ENCODE measurements around the gene WIPI1.

Gene WIPI1

GRCh38 chr17:68458260-68459036, 1.2 kb upstream of the WIPI1 start:
- POLR2A ChIA-PET, result interaction anchor here (0.5 to 1.5 kb wide), 3 partner anchors 31 to 290 kb away, joined by 3 to 4 read pairs (median 4); partner anchors contain the start of gene PRKAR1A

GRCh38 chr17:68457539-68458259, 403 bp upstream of the WIPI1 start:
- POLR2A ChIA-PET, result interaction anchor here (0.5 to 1.5 kb wide), 5 partner anchors 15 to 289 kb away, joined by 3 to 4 read pairs (median 4); partner anchors contain the start of genes AMZ2 and PRKAR1A
- peak; percentile 85 for DNase-seq (ENCODE audit: low read depth, low spot score)
- TF ChIP-seq, protein P1, sequence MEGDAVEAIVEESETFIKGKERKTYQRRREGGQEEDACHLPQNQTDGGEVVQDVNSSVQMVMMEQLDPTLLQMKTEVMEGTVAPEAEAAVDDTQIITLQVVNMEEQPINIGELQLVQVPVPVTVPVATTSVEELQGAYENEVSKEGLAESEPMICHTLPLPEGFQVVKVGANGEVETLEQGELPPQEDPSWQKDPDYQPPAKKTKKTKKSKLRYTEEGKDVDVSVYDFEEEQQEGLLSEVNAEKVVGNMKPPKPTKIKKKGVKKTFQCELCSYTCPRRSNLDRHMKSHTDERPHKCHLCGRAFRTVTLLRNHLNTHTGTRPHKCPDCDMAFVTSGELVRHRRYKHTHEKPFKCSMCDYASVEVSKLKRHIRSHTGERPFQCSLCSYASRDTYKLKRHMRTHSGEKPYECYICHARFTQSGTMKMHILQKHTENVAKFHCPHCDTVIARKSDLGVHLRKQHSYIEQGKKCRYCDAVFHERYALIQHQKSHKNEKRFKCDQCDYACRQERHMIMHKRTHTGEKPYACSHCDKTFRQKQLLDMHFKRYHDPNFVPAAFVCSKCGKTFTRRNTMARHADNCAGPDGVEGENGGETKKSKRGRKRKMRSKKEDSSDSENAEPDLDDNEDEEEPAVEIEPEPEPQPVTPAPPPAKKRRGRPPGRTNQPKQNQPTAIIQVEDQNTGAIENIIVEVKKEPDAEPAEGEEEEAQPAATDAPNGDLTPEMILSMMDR (IDR thresholded peaks at IDR 0.05; ENCODE audit: insufficient read depth, low read length, missing control alignments), result no peak
- CTCF ChIA-PET, result interaction anchor here (0.7 to 16.1 kb wide), 15 partner anchors 9 to 495 kb away, joined by 3 to 177 read pairs (median 5); partner anchors contain the start of gene AMZ2
- peak overlapping the region; percentile 94 for H3K4me3 ChIP-seq (ENCODE audit: low read depth, low read length)

More at GRCh38 chr17:68458260-68459036, 1.2 kb upstream of the WIPI1 start:
- TF ChIP-seq, protein P1 (IDR thresholded peaks at IDR 0.05; ENCODE audit: insufficient read depth, low read length, missing control alignments), result no peak
- DNase-seq (ENCODE audit: low read depth, low spot score), result no peak
- CTCF ChIA-PET, result interaction anchor here (0.7 to 16.1 kb wide), 15 partner anchors 8 to 496 kb away, joined by 3 to 177 read pairs (median 5); partner anchors contain the start of gene AMZ2
- H3K4me3 ChIP-seq (ENCODE audit: low read depth, low read length), result peak overlapping the region; percentile 64

GRCh38 chr17:68456339-68457167, 743 bp downstream of the WIPI1 start:
- peak; percentile 69 for DNase-seq (ENCODE audit: low read depth, low spot score)
- POLR2A ChIA-PET, result interaction anchor here (0.8 to 1.5 kb wide), 4 partner anchors 14 to 463 kb away, joined by 3 to 4 read pairs (median 4); partner anchors contain the start of genes AMZ2 and PRKAR1A
- CTCF ChIA-PET, result interaction anchor here (0.8 to 16.1 kb wide), 9 partner anchors 10 to 284 kb away, joined by 3 to 177 read pairs (median 5); partner anchors contain the start of gene AMZ2
- H3K4me3 ChIP-seq (ENCODE audit: low read depth, low read length), result peak overlapping the region; percentile 94
- TF ChIP-seq, protein P1 (IDR thresholded peaks at IDR 0.05; ENCODE audit: insufficient read depth, low read length, missing control alignments), result no peak

GRCh38 chr17:68455901-68456338, 1.4 kb downstream of the WIPI1 start:
- peak; percentile 68 for DNase-seq (ENCODE audit: low read depth, low spot score)
- CTCF ChIA-PET, result interaction anchor here (0.6 to 16.1 kb wide), 14 partner anchors 8 to 284 kb away, joined by 3 to 177 read pairs (median 4); partner anchors contain the start of gene AMZ2
- POLR2A ChIA-PET, result interaction anchor here (1.4 kb wide), 1 partner anchor 462 kb away, joined by 3 read pairs; no protein-coding TSS in a partner anchor
- TF ChIP-seq, protein P1 (IDR thresholded peaks at IDR 0.05; ENCODE audit: insufficient read depth, low read length, missing control alignments), result no peak
- peak overlapping the region; percentile 94 for H3K4me3 ChIP-seq (ENCODE audit: low read depth, low read length)

DNA sequence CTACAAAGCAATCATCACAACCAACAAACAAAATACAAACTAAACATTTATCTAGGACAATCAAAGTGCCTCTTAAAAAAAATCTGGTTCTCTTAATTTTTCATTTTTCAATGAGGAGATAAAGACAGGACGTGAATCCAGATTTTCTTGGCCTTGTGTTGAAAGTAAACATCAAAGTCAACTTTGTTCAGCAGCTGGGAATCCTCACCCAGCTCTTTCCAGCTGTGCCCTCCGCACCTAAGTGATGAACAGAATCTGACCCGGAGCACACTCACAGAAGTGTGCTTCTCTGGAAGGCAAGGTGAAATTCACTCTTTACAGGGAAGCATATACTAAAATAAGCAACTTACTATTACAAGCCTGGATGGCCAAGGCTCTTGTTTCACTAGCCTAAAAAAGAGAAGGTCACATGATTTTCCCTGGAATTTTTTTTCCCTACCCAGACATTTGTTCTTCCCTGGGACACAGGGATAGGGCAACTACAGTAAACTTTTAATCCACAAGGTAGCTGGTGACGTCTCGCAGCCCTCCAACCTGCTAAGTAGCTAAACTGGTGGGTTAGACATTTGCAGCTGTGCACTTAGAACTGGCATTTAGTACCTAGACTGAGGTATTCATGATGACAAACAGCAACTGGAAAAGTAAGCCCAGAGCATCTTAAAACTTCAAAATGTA, 3.2 kb downstream of the WIPI1 start:
- TF ChIP-seq, protein P1 (IDR thresholded peaks at IDR 0.05; ENCODE audit: insufficient read depth, low read length, missing control alignments), result no peak
- no peak overlapping the region for H3K4me3 ChIP-seq (ENCODE audit: low read depth, low read length)
- CTCF ChIA-PET, result interaction anchor here (0.7 to 7.5 kb wide), 4 partner anchors 8 to 18 kb away, joined by 3 to 81 read pairs (median 30); no protein-coding TSS in a partner anchor
- POLR2A ChIA-PET, result no interaction called here
- no peak for DNase-seq (ENCODE audit: low read depth, low spot score)

Measured in AG04449 (cell line).